Measurements from ENCODE around the gene SMIM44.
A peak's percentile ranks its signal among the peaks of the same experiment; 100 is the strongest.

SMIM44 gene

DNA sequence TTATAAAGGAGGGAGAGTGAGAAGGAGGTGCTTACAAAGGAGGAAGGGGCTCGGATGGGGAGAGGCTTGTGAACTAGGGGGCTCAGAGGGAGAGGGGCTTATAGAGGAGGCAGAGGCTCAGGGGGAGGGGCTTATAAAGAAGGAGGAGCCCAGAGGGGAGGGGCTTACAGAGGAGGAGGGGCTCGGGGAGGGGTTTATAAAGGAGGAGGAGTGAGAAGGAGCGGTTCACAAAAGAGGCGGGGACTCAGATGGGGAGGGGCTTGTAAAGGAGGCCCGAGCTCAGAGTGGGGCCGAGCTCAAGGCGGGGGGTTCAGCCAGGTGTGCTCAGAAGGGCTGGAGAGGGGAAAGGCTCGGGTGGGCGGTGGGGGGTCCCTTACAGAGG, 3.4 kb downstream of the SMIM44 start:
- H3K4me3 ChIP-seq = no peak overlapping the region
- H3K27ac ChIP-seq = no peak overlapping the region

DNA sequence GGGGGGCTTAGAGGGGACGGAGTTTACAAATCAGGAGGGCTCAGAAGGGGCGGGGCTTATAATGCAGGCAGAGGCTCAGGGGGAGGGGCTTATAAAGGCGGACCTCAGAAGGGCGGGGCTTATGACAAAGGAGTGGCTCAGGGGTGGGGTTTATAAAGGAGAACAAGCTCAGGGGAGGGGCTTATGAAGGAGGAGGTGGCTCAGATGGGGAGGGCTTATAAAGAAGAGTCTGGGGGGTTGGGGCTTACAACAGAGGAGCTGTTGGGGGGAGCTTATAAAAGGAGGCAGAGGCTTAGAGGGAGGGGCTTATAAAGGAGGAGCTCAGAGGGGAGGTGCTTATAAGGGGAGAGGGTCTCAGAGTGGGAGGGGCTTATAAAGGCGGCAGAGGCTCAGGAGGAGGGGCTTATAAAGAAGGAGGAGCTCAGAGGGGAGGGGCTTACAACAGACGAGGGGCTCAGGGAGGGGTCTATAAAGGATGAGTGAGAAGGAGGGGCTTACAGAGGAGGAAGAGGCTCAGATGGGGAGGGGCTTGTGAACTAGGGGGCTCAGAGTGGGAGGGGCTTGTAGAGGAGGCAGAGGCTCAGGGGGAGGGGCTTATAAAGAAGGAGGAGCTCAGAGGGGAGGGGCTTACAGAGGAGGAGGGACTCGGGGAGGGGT, 3.9 kb downstream of the SMIM44 start:
- no peak overlapping the region for H3K4me3 ChIP-seq
- H3K27ac ChIP-seq = no peak overlapping the region

DNA sequence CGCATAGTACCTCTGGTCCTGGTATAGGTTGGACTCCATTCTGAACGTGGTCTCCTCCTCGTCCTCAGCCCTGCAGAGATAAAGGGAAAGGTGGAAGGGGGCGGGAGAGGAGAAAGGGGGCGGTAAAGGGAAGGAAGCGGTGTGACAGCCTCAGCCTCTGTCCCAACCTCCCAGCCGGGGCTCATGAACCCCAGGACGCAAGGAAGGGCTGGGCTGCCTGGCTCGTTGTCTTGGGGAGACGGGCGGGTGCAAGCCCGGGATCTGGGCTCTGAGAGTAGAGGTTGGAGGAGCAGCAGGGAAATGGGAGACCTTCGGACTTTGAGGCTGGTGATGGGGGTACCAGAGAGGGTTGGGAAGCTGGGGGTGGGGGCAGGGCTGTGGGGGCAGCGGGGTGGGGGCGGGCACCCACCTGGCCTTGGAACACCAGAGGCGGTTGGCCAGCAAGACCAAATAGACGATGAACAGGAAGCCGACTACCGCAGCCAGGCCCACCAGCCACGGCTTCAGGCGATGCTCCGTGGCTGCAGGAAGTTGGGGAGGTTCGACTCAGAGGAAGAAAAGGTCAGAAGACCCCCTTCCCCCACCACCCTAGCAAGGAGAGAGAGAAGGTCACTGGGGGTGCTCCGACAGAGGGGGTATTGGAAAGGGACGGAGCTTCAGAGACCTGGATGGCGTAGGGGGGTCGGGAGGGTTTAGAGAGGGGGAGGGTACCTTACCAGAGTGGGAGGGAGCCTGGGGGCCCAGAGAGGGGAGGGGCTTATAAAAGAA, 4.6 kb downstream of the SMIM44 start:
- peak overlapping the region in 1 of 21 experiments; percentile 7 for H3K27ac ChIP-seq
- no peak overlapping the region for H3K4me3 ChIP-seq

DNA sequence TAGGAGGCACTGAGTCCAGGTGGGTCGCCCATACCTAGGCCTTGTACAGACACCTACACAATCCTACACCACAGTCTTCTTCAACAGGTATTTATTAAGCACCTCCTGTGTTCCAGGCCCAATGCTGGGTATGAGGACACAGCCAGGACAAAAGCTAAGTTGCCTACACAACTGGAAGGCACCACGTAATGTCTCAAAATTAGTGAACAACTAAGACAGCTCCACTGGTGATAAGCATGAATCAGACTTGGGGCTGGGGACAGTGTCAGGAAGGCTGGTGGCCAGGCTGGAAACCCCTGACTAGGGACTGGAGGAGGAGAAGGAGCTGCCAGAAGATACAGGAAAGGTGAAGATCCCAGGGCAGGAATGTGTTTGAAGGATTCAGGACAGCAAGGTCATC, 5.3 kb downstream of the SMIM44 start:
- Histone ChIP-seq H3K4me3 (no peak overlapping the region), H3K27ac (no peak overlapping the region)

DNA sequence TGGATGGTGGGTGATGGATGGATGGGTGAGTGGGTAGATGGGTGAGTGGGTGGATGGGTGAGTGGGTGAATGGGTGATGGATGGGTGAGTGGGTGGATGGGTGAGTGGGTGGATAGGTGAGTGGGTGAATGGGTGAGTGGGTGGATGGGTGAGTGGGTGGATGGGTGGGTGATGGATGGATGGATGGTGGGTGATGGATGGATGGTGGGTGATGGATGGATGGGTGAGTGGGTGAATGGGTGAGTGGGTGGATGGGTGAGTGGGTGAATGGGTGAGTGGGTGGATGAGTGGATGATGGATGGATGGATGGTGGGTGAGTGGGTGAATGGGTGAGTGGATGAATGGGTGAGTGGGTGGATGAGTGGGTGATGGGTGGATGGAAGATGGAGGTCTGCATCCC, 5.7 kb downstream of the SMIM44 start:
- Histone ChIP-seq H3K27ac (no peak overlapping the region), H3K4me3 (no peak overlapping the region)

DNA sequence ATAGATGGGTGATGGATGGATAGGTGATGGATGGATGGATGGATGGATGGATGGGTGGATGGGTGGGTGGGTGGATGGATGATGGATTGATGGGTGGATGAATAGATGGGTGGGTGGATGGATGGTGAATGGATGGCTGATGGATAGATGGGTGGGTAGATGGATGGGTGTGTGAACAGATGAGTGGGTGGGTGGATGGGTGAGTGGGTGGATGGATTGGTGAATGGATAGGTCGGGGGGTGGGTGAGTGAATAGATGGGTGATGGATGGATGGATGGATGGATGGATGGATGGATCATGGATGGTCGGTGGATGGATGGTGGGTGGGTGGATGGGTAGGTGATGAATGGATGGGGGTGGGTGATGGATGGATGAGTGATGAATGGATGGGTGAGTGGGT, 6.4 kb downstream of the SMIM44 start:
- Histone ChIP-seq H3K4me3 (no peak overlapping the region), H3K27ac (no peak overlapping the region)

DNA sequence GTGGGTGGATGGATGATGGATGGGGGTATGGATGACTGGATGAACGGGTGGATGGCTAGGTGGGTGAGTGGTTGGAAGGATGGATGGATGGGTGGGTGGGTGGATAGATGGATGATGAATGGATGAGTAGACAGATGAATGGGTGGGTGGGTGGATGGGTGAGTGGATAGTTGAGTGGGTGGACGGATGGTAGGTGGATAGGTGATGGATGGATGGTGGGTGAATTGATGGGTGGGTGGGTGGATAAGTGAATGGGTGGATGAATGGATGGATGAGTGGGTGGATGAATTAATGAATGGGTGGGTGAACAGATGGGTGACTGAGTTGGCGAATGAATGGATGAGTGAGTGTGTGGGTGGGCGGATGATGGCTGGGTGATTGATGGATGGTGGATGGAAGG, 7.8 kb downstream of the SMIM44 start:
- Histone ChIP-seq H3K27ac (no peak overlapping the region), H3K4me3 (no peak overlapping the region)

DNA sequence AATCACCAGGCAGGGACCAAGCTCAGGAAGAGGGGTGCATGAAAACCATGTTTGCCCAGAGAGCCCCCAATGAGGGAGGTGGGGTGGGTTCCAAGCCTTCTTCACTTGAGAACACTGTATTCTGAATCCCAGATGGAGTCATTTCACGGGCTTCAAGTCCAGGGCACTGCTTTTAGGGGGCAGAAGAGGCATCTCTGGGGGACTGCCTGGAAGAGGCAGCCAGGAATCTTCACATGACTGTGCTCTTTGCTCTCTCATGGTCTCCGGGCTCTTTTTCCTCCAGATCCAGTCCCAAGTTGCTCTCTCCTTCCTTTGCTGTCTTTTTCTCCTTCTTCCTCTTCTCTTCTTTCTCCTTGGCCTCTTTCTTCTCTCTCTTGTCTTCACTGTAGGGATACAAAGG, 8.6 kb downstream of the SMIM44 start:
- H3K27ac ChIP-seq = no peak overlapping the region

DNA sequence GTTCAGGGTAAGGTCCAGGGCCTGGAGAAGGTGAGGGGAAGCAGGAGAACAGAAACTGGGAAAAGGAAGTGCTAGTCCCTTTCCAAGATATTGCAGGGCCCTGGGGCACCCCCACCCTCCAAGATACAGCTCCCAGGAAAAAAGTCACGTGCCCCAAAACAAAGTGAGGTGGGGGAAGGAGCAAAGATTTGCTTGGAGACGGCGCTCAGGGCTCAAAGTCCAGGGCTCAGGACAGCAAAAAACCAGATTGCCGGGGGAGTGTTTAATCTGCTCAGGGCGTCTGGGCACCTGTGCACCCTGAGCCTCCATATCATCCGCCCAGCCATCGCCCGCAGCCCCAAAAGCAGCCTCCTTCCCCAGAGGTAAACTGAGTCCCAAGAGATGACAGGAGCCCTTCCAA, 9.2 kb downstream of the SMIM44 start:
- Histone ChIP-seq H3K27ac (no peak overlapping the region), H3K4me3 (no peak overlapping the region)

More for the DNA sequence above, 8.6 kb downstream of the SMIM44 start:
- H3K4me3 ChIP-seq = no peak overlapping the region

DNA sequence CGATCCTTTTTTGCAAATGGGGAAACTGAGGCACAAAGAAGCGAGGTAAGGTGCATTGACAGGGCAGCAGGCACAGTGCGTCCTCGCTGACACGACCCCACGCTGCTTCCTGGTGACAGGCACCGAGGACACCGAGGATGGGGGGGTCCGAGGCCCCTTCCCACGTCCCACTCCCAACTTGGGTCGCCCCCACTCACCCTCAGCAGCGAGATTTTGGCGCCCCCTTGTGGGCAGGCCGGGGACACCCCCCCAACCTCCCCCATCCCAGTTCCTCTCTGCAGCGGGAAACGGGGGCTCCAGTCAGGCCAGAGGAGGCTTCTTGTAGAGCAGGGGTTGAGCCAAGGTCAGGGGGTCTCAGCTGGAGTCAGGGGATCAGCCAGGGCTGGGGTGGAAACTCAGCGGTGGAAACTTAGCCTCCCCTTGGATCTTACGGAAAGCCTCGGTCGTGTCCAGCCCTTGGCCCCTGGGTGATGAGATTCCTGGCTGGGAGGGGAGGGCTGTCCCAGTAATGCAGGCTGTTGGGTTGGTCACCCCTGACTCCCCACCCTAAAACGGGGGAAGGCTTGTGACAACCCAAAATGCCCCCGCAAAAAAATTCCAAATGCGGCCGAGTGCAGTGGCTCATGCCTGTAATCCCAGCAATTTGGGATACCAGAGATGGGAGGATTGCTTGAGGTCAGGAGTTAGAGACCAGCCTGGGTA, 11.1 kb downstream of the SMIM44 start:
- H3K27ac ChIP-seq = no peak overlapping the region
- no peak overlapping the region for H3K4me3 ChIP-seq

DNA sequence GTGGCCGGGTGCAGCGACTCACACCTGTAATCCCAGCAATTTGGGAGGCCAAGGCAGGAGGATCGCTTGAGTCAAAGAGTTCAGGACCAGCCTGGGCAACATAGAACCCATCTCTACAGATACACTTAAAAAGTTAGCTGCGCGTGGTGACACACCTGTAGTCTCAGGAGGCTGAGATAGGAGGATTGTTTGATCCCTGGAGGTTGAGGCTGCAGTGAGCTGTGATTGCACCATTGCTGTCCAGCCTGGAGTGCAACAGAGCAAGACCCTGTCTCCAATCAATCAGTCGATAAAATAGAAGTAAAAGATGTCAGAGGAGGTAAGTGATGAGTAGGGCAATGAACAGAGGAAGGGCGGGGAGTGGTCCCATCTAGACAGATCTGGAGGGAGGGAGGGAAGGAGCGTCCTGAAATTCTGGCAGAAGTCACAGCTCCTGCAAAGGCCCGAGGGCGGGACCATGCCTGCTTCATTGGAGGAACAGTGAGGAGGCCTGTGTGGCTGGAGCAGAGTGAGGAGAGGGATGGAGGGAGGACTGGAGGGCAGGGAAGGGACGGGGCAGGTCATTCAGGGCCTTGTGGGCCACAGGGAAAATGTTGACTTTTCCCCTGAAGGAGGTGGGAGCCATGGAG, 12.6 kb downstream of the SMIM44 start:
- Histone ChIP-seq H3K27ac (peak overlapping the region in 1 of 21 experiments; percentile 0), H3K4me3 (no peak overlapping the region)

DNA sequence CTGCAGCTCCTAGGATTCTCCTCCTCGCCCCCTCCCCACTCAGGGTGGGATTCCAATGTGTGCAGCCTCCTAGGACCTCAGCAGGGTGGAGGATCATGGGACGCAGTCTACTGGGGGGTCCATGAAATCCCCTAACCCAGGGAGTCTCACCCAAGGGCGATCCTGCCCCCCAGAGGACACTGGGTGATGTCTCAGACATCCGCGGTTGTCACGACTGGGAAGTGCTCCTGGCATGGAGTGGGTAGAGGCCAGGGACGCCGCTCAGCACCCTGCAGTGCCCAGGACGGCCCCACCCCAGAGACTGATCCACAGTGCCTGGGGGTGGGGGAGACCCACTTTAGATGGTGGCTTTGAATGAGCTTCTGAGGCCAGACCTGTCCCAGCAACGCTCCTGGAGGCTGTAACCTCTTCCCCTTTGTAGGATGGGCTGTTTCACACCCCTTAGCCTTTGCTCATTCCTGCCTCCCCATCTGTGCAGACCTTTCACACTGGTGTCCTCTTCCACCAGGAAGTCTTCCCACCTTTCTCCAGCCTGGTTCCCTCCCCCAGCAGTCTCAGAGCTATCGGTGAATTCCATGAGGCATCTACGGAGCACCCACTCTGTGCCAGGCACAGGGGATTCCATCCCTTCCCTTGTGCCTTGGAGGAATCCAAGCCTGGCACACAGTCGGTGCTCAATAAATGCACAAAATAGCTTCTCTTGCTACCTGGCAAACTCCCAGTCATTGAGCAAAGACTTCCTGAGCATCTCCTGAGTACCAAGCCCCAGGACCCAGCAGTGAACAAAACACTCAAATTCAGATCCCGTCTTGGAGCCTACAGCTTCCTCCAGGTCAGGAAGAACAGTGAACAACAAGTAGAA, 13.4 kb downstream of the SMIM44 start:
- H3K27ac ChIP-seq = no peak overlapping the region

DNA sequence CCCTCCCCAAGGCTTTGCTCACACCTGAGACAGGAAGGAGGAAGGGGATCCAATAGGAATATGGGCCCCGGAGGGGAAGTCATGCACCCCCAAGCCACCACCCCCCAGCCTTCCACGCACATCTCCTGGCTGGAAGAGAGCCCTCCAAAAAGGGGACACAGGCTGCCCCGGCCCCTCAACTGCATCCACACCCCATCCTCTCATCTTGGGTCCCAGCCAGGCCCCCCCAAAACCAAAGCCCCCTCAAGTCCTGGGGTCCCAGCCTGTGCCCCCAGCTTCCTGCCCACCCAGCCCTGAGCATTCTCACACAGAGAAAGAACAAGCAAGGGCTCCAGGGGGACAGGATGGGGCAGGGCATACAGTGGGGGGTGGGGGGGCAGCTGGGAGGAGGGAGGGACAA, 15.0 kb downstream of the SMIM44 start:
- Histone ChIP-seq H3K4me3 (no peak overlapping the region), H3K27ac (peak overlapping the region in 2 of 21 experiments; percentile 1 to 14)

More for the DNA sequence above, 13.4 kb downstream of the SMIM44 start:
- no peak overlapping the region for H3K4me3 ChIP-seq

DNA sequence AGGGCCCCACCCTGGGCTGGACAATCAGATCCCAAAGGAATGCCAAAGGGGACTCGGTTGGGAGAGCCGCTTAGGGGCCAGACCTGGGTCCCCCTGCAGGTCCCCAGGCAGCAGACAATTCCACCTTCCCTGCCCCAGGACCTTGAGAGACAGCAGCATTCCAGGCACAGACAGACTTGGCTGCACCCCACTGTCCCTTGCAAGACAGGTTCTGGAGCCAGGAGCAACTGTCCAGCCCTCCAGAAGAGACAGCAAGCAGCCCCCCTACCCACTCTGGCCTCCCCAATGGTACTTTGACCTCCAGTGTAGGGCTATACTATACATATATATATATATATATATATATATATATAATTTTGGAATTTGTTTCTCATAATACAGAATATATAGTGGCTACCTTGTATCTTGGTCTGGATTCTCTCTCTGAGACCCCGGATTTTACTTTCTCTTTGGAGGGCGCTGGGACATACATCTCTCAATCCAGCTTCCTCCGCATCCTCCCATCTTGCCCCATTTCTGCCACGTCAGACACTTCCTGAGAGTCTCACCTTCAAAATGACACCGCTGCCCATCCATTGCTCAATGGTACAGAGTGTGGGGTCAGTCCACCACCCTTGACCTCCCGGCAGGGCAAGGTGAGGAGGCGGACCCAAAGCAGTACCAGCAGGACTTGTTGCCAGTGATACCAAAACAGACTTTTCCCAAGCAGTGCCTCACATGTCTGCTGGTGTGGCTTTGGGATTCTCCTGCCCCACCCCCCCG, 15.6 kb downstream of the SMIM44 start:
- H3K27ac ChIP-seq = peak overlapping the region in 1 of 21 experiments; percentile 1
- no peak overlapping the region for H3K4me3 ChIP-seq

DNA sequence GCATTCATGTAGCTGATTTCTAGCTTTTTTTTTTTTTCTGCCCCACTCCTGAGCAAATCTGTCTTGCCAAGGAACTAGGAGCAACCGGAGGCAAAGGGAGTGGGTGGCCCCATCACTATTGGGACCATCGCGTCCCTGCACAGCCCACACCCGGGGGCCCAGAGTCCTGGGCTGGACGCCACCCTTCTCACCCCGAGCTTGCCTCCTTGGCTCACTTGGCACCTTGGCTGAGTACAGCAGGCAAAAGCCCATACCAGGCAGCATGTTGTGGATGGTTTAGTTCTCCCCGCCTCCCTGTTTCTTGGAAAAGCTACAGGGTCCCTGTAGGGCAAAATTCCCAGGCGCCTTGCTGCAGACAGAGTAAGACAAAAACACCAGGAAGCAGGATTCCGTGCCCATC, 16.6 kb downstream of the SMIM44 start:
- Histone ChIP-seq H3K4me3 (no peak overlapping the region), H3K27ac (no peak overlapping the region)

DNA sequence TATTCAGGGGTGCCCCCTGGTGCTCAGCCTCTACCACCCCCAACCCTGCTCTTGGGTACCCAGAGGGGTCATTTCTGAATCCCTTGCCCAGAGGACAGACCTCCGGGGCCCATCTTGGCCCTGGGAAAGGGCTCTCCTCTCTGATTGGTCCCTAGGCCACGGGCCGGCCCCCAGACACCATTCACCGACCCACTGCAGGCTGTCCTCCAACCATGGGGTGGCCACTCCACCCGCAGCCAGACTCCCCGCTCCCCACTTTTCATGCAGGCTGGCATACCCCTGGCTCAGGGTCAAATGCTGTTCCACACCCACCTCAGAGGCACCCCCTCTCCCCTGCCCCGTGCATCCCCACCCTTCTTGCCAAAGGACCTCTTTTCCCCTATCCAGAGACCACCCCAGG, 17.7 kb downstream of the SMIM44 start:
- Histone ChIP-seq H3K27ac (peak overlapping the region in 1 of 21 experiments; percentile 24), H3K4me3 (no peak overlapping the region)

DNA sequence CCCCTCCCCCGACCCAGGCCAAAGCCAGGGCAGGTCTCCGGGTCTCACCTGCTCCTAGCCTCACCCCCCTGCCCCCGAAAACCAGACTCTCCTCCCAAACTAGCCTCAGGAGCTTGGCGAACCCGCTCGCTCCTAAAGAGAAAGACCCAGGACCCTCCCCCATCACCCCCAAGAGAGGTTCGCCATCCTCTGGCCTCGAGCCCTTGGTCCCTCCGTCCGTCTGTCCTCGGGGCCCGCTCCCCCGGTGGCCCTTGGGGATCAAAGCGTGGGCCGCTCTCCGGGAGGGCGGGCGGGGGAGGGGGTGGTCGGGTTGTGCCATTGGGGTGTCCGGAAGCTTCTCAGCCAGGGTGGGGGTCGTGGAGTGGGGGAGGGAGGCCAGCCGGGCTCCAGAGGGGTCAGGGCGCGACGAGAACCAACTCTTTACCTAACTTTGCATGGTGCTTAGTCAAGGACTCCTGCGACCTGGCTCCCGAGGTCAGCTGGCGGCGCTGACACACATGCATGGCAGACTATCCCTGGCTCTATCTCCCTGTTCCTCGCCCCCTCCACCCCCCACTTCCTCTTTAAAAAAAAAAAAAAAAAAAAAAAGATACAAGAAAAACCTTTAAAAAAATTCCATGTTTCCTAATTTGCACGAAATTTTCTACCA, 18.5 kb downstream of the SMIM44 start:
- peak overlapping the region in 2 of 21 experiments; percentile 8 to 51 for H3K27ac ChIP-seq

More for the DNA sequence above, 18.5 kb downstream of the SMIM44 start:
- H3K4me3 ChIP-seq = no peak overlapping the region
